Omental fat pad (tissue), 4 donors: ENCODE results near the gene PGS1. TPM values are rescaled to one million over a fixed set of nuclear protein-coding genes. Genes with fewer than 3 reads are reported as not detected.
A peak's percentile ranks its signal among the peaks of the same experiment; 100 is the strongest.
"Not testable (repeated sequence)": the region's sequence is repeated elsewhere in the genome, so short reads cannot be mapped to it uniquely, and the experiment has no call there.

Source experiments
- ATAC-seq: fragments of 150-250 bp; one replicate; pipeline ENCODE4 v1.9.1; 2016; ENCODE audit warnings: mild to moderate bottlenecking, moderate library complexity; ENCODE audit not compliant: low FRiP score
- DNase-seq: peaks from one replicate; pipeline ENCODE4 v3.0.0-alpha.2; 2019; ENCODE audit warnings: low spot score
- CTCF ChIP-seq, 3 donors: fragments of 450-650 bp; IDR thresholded peaks; one replicate each; pipeline ENCODE4 v1.5.1; 2016 to 2017; ENCODE audit warnings: antibody characterized with exemption in 3 of 3, mild to moderate bottlenecking in 3 of 3, moderate library complexity in 2 of 3
- total RNA-seq, 4 donors: library from RNA; depleted of rRNA; stranded (reverse); fragments of >200 nt; gene quantifications; one replicate each; pipeline ENCODE4 v1.1.0, GENCODE V29; 2016

Gene PGS1
- total RNA-seq, result 10 to 100 TPM; 25.8 to 97.2 (median 70.2) TPM

GRCh38 chr17:78378225-78379130 is at the start of gene PGS1:
PGS1 (plus strand) TSS chr17:78378649; CDS start chr17:78378666, 17 bp downstream.
- DNase-seq (no peak), ATAC-seq (peak; percentile 42)
- TF ChIP-seq CTCF (IDR thresholded peaks at IDR 0.05), result no peak

- ATAC-seq (no peak), DNase-seq (no peak)
- TF ChIP-seq CTCF (IDR thresholded peaks at IDR 0.05), result no peak
These were observed 49.0 kb upstream of the PGS1 start for GRCh38 chr17:78329263-78330059.

DNA sequence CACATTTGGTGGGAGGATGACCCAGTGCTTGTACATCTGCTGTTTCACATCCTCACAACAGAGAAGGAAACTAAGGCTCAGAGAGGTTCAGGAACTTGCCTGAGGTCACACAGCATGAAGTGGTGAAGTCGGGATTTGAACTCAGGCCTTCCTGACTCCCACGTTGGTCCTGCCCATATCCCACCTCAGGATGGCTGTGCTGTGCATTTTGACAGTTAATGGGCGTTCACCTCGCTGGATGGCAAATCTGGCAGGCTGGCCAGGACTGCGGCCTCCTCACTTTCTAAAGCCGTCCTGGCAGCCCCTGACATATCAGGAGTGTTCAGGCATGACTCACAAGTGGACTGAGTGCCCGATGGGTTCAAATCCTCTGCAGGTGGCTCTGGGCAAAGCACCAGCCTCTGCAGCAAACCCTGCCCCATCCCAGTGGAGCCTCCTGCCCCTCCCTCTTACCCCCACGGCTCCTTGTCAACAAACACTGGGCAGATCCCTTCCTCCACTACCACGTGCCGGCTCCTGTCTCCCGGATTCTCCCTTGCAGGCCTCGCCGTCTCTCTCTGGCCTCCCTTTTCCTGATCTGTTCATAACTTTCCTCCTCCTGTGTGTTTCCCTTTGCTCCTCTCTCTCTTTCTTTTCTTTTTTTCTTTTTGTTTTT is 47.8 kb upstream of the PGS1 start:
- DNase-seq (no peak), ATAC-seq (peak; percentile 83)
- TF ChIP-seq CTCF (IDR thresholded peaks at IDR 0.05), result peak in 1 of 3 donors; percentile 2

DNA sequence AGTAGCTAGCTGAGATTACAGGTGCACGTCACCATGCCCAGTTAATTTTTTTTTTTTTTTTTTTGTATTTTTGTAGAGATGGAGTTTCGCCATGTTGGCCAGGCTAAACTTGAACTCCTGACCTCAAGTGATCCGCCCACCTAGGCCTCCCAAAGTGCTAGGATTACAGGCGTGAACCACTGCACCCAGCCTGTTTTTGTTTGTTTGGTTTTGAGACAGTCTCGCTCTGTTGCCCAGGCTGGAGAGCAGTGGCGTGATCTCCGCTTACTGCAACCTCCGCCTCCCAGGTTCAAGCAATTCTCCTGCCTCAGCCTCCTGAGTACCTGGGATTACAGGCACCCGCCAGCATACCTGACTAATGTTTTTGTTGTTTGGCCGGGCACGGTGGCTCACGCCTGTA is 47.1 kb upstream of the PGS1 start:
- ATAC-seq, DNase-seq: not testable (repeated sequence)

DNA sequence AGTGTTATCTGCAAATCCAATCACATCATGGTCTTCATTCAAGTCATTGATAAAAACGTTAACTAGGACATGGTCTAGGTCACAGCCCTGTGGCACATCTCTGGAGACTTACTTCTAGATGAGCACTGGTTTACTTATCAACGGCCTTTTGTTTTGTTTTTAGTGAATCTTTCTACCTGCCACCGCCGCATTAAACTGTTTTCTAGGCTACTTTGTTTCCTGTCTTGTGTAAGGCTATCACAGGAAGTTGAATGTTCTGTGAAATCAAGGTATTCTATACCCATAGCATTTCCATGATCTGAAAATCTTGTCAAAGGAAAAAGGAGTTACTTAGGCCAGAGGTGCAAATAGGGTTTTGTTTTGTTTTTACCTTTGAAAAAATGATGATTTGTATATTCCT is 45.5 kb upstream of the PGS1 start:
- no peak for TF ChIP-seq CTCF (IDR thresholded peaks at IDR 0.05)
- no peak for DNase-seq
- no peak for ATAC-seq

DNA sequence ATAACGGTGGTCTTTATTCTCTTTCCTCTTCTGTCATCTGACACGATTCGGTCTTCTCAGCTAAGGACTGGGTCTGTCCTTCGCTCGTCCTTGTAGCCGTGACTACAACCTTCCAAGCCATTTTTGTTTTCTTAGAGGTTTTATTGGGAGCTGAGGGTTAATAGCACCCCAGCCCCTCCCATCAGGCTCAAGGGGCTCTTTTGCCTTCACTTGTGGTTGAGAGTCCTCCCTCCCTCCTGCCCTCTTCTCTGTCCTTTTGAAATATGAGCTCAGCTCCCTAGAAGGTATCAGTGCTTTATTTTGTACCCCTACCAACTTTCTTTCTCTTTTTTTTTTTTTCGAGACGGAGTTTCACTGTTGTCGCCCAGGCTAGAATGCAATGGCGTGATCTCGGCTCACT is 43.2 kb upstream of the PGS1 start:
- no peak for TF ChIP-seq CTCF (IDR thresholded peaks at IDR 0.05)
- DNase-seq (no peak), ATAC-seq (no peak)
